AML-193 (cell line): ENCODE measurements around the gene CT45A8.
"Not testable (repeated sequence)": the region's sequence is repeated elsewhere in the genome, so short reads cannot be mapped to it uniquely, and the experiment has no call there.

ENCODE experiments used
- DNase-seq, 2 experiments: peaks; one replicate each; lab custom pipeline; 2025; lab: John Stamatoyannopoulos, UW

The CT45A8 gene

GRCh38 chrX:135854438-135854837 lies at the start of gene CT45A8:
CT45A8 (minus strand) TSS chrX:135854538; CDS start chrX:135850783, 3,755 bp downstream.
- not testable (repeated sequence) for DNase-seq

DNA sequence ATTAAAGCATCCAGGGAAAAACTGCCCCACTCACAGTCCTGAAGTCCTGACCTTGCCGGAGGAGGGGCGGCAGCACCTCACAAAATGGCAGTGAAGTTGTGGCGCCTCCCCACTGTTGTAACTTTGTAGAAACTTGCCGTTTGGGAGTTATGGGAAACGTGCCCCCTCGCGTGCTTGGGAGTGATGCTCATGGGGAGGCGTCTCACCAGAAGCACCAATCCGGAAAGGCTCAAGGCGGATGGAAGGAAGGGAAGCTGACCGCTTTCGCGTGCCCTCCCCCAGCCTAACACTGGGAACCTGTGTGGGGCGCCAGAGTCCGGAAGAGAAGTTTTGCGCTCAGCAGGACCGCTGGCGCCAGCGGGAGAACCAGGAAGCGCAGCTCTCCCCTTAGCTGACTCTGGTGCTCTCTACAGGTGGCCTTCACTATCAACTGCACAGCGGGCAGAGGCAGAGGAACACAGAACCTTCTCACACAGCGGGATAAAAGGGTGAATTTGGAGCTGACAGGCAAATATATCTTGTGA lies 39.0 kb upstream of the CT45A8 start, which contains the start of the genes CT45A10 and SAGE1:
CT45A10 (minus strand) TSS at position 151 of the 524 bp plus-strand sequence. CDS start 8,100 bp downstream, outside the sequence.
SAGE1 (plus strand) TSS at position 423 of the 524 bp plus-strand sequence. CDS start 2,527 bp downstream, outside the sequence.
- DNase-seq: no peak

DNA sequence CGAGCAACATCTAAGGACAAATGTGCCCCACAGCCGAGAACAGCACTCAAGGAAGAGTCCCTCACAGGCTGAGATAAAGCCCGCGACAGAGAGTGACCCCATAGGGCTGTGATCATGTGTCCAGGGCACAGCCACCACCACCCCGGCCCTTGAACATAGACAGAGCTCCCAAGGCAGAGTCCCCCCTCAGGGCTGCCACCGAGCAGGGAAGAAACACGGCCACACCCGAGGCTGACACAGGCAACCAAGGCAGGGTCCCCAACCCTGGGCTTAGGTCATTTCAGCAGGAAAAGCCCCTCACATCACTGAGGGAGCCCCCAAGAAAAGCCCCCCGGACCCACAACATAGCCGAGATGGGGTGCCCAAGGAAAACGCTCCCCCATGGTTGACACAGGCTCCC lies 38.4 kb upstream of the CT45A8 start:
- DNase-seq: no peak

- no peak for DNase-seq
Measured at GRCh38 chrX:135890087-135890585, 35.8 kb upstream of the CT45A8 start.

- DNase-seq: not testable (repeated sequence)
Measured at GRCh38 chrX:135888976-135889375, 34.6 kb upstream of the CT45A8 start.

- not testable (repeated sequence) for DNase-seq
Measured at GRCh38 chrX:135888230-135888629, 33.9 kb upstream of the CT45A8 start.

GRCh38 chrX:135882741-135883140 lies 28.4 kb upstream of the CT45A8 start:
- DNase-seq: not testable (repeated sequence)

GRCh38 chrX:135871712-135872111 lies 17.4 kb upstream of the CT45A8 start, which contains the start of gene CT45A9:
CT45A9 (minus strand) TSS chrX:135871812; CDS start chrX:135868061, 3,751 bp downstream.
- DNase-seq: not testable (repeated sequence)

GRCh38 chrX:135837180-135837579 lies 17.2 kb downstream of the CT45A8 start, which contains the start of gene CT45A7:
CT45A7 (minus strand) TSS chrX:135837280; CDS start chrX:135833533, 3,747 bp downstream.
- not testable (repeated sequence) for DNase-seq

GRCh38 chrX:135819912-135820311 lies 34.4 kb downstream of the CT45A8 start, which contains the start of gene CT45A2:
CT45A2 (minus strand) TSS chrX:135820012; CDS start chrX:135816265, 3,747 bp downstream.
- DNase-seq: not testable (repeated sequence)

DNA sequence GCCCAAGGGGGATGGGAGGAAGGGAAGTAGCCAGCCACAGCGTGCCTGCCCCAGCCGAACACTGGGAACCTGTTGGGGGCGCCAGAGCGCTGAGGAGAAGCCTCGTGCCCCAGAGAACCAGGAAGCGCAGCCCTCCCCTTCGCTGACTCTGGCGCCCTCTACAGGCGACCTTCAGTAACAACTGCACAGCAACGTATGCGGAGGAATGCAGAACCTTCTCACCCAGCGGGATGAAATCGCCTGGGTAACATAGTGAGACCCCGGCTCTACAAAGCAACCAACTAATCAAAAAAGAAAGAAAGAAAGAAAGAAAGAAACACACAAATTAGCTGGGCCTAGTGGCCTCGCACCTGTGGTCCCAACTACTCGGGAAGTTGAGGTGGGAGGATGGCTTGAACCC lies 51.7 kb downstream of the CT45A8 start, which contains the start of gene CT45A6:
CT45A6 (minus strand) TSS at position 101 of the 400 bp plus-strand sequence. CDS start 3,794 bp downstream, outside the sequence.
- not testable (repeated sequence) for DNase-seq
